A673 (cell line): Measurements from ENCODE around the gene FCN2. TPM values are rescaled to one million over a fixed set of nuclear protein-coding genes. Genes with fewer than 3 reads are reported as not detected.

Source experiments
- BruUV-seq: library from RNA; stranded (reverse); fragments of 400-500 nt; replicated peaks from 2 replicates; lab custom pipeline; 2021; lab: Mats Ljungman, UMichigan
- CTCF ChIA-PET: fragments of 300-600 bp; sonication (Branson Sonifier 250); formaldehyde crosslinking; loops from one replicate; lab custom pipeline; 2022; ENCODE audit warnings: antibody characterized with exemption; lab: Charles Lee
- POLR2A ChIA-PET: fragments of 300-600 bp; sonication (Branson Sonifier 250); formaldehyde crosslinking; loops from one replicate; lab custom pipeline; 2022; ENCODE audit warnings: antibody characterized with exemption; ENCODE audit not compliant: low non-redundant PET; lab: Charles Lee
- DNase-seq: peaks from one replicate; pipeline ENCODE4 v3.0.0-alpha.2; 2015; ENCODE audit warnings: low spot score
- H3K27ac ChIP-seq: fragments of 200-600 bp; sonication (generic); 2 replicates; pipeline ENCODE4 v1.5.1; 2016; ENCODE audit warnings: mixed run types, low read depth, mild to moderate bottlenecking, mixed read lengths, antibody characterized with exemption, low read length; ENCODE audit not compliant: poor library complexity, severe bottlenecking
- H3K27me3 ChIP-seq: fragments of 200-600 bp; sonication (generic); replicated peaks from 2 replicates; pipeline ENCODE4 v1.6.1; 2017; ENCODE audit warnings: mixed run types, low read depth, mild to moderate bottlenecking, mixed read lengths, antibody characterized with exemption, low read length; ENCODE audit not compliant: insufficient read depth, poor library complexity
- H3K36me3 ChIP-seq: fragments of 200-600 bp; sonication (generic); 2 replicates; pipeline ENCODE4 v1.6.1; 2016; ENCODE audit warnings: mixed run types, mild to moderate bottlenecking, mixed read lengths, antibody characterized with exemption, low read length; ENCODE audit not compliant: insufficient read depth, poor library complexity, severe bottlenecking
- H3K4me1 ChIP-seq: fragments of 200-600 bp; sonication (generic); 2 replicates; pipeline ENCODE4 v1.6.1; 2017; ENCODE audit warnings: mixed run types, mild to moderate bottlenecking, mixed read lengths, antibody characterized with exemption, low read length; ENCODE audit not compliant: insufficient read depth, poor library complexity, severe bottlenecking
- H3K4me3 ChIP-seq: fragments of 200-600 bp; sonication (generic); 2 replicates; pipeline ENCODE4 v1.5.1; 2016; ENCODE audit warnings: low read depth, mixed run types, mild to moderate bottlenecking, mixed read lengths, low read length; ENCODE audit not compliant: poor library complexity, severe bottlenecking
- H3K9me3 ChIP-seq: fragments of 200-600 bp; sonication (generic); 2 replicates; pipeline ENCODE4 v1.6.1; 2016; ENCODE audit warnings: mixed run types, low read depth, mild to moderate bottlenecking, mixed read lengths, antibody characterized with exemption, low read length; ENCODE audit not compliant: poor library complexity, severe bottlenecking
- EZH2 ChIP-seq: fragments of 200-600 bp; sonication (generic); IDR thresholded peaks from 2 replicates; pipeline ENCODE4 v1.6.1; 2017; ENCODE audit warnings: borderline replicate concordance, low read depth, mild to moderate bottlenecking, mixed read lengths, antibody characterized with exemption, low read length; ENCODE audit not compliant: poor library complexity, severe bottlenecking
- intact Hi-C: fragments of 100-400 bp; cut with micrococcal nuclease; formaldehyde crosslinking; loops from one replicate; pipeline ENCODE4 v1.10.0; 2022; ENCODE audit not compliant: unreplicated experiment
- total RNA-seq: library from RNA; stranded (reverse); gene quantifications from 2 replicates; pipeline ENCODE4 v1.2.3, GENCODE V29; 2021
- TF ChIP-seq, protein P1 (sequence below): fragments of 300-800, 200-600 bp; sonication (generic); conservative IDR thresholded peaks from 2 replicates; pipeline ENCODE4 v1.5.1; 2017; ENCODE audit warnings: low read depth, mild to moderate bottlenecking, antibody characterized with exemption, low read length, moderate library complexity, mixed read lengths

The FCN2 gene
- total RNA-seq, 1 experiment from 2014 or later: not detected

DNA sequence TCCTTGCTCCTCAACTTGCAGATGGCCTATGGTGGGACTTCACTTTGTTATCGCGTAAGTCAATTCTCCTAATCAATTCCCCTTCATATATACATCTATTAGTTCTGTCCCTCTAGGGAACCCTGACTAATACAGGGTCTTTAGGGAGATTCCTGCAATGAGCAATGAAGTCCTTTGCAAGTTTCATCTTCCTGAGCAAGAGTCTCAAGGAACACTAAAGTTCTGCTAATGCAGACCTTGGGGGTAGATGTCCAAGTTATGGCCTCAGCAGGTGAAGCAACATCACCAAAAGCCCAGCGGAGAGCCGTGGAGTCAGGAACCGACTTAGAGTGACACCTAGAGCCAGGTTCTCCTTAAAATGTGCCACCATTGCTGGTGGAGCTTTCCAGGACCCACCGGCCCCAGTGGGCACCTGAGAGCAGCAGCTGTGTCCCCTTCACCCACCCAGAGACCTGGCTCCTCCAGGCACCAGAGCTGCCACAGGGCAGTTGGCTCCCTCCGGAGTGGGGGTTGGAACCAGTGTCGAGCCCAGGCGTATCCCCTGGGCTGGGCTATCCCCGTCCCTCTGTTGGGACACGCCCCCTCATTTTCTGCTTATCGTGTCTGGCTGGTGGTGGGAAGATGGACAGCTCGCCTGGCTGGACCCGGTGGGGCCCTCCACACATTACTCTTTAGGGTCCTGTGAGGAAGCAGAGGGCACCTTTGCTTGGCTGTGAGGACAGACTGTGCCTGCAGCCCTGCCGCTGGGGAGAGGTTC is 48.0 kb downstream of the FCN2 start:
- CTCF ChIA-PET: no interaction called here
- H3K4me3 ChIP-seq: no peak overlapping the region

DNA sequence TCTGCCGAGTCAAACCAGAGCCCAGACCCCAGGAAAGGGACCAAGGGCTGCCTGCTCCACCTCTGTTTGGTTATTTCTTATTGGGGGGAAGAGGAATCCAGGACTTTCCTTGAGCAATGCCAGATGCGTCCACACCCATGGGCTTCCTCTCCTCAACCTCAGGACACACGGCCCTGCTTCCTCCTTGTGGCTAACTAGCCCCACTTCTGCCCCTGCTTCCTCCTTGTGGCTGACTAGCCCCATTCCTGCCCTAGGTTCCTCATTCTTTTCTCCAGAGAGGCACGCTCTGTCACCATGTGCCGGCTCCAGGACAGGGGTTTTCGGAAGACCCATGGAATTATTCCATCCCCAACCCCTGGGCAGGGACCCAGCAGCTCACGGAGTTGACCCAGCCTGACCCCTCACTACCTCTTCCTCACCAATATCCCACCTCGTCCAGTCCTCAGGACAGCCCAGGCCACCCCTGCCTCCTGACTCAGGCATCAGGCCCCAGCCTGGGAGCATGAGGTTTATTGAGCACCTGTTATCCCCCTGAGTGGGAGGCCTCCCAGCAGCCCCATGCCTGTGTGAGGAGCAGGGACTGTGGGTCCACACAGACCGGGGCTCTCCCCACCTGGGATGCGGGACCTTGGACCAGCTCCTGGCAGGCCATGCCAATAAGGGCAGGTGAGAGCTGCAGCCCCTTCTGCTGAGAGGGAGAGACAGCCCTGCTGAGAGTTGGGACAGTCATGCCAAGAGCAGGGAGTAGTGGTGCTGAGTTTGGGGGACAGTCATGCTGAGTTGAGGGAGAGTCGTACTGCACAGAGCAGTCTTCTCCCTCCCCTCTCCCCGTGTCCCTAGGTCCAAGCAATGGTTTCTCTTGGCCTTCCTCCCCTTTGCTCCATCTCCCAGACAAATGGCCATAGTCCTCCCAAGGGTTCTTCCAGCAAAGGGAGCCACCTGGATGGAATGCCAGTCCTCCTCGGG is 48.9 kb downstream of the FCN2 start:
- Histone ChIP-seq H3K27me3 (no peaks in the 10 kb centered on the region), H3K4me1 (no peaks in the 10 kb centered on the region), H3K27ac (no peak overlapping the region), H3K4me3 (no peak overlapping the region), H3K36me3 (no peaks in the 10 kb centered on the region), H3K9me3 (no peaks in the 10 kb centered on the region)
- DNase-seq: no peak
- intact Hi-C loops: no loop called here
- no peak for TF ChIP-seq EZH2
- TF ChIP-seq, protein P1, sequence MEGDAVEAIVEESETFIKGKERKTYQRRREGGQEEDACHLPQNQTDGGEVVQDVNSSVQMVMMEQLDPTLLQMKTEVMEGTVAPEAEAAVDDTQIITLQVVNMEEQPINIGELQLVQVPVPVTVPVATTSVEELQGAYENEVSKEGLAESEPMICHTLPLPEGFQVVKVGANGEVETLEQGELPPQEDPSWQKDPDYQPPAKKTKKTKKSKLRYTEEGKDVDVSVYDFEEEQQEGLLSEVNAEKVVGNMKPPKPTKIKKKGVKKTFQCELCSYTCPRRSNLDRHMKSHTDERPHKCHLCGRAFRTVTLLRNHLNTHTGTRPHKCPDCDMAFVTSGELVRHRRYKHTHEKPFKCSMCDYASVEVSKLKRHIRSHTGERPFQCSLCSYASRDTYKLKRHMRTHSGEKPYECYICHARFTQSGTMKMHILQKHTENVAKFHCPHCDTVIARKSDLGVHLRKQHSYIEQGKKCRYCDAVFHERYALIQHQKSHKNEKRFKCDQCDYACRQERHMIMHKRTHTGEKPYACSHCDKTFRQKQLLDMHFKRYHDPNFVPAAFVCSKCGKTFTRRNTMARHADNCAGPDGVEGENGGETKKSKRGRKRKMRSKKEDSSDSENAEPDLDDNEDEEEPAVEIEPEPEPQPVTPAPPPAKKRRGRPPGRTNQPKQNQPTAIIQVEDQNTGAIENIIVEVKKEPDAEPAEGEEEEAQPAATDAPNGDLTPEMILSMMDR: no peak
- POLR2A ChIA-PET: no interaction called here
- CTCF ChIA-PET: no interaction called here
- no TSS peak for BruUV-seq

More for the DNA sequence above, 48.0 kb downstream of the FCN2 start:
- POLR2A ChIA-PET: no interaction called here
- intact Hi-C loops: no loop called here
- Histone ChIP-seq H3K9me3 (no peaks in the 10 kb centered on the region), H3K27ac (no peak overlapping the region), H3K36me3 (no peaks in the 10 kb centered on the region), H3K27me3 (no peaks in the 10 kb centered on the region), H3K4me1 (no peaks in the 10 kb centered on the region)
- no peak for DNase-seq
- no TSS peak for BruUV-seq
- TF ChIP-seq, protein P1: no peak
- no peak for TF ChIP-seq EZH2

DNA sequence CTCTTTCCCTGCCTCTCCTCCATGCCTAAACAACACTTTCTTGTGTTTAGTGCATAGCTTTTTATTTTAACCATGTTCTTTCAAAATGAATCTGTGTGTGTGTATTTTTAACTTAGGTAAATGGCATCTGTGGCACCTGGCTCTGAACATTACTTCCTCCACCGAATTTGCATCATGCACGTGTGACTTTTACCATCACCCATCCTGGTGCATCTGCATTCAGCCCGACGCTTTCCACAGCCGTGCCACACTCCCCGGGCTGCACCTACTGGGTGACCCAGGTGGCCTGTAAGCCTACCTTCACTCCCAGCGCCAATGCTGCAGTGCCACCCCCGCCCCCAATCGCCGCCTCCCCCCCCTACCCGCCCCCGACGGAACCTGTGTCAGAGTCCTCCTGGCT is 49.8 kb downstream of the FCN2 start:
- POLR2A ChIA-PET: no interaction called here
- DNase-seq: no peak
- H3K36me3 ChIP-seq: no peaks in the 10 kb centered on the region
- intact Hi-C loops: no loop called here
- H3K27me3 ChIP-seq: no peaks in the 10 kb centered on the region
- no peak overlapping the region for H3K4me3 ChIP-seq
- TF ChIP-seq EZH2: no peak
- TF ChIP-seq, protein P1: no peak
- H3K4me1 ChIP-seq: peaks cover 8% of the 10 kb centered on the region
- no peak overlapping the region for H3K27ac ChIP-seq
- no peaks in the 10 kb centered on the region for H3K9me3 ChIP-seq
- BruUV-seq: no TSS peak
- CTCF ChIA-PET: no interaction called here
